GM19395 (cell line): Measurements from ENCODE around the gene NUDCD3.

ENCODE experiments used
- ATAC-seq: cut with Tn5 transposase; IDR thresholded peaks from one replicate; pipeline ENCODE4 v1.9.1; 2021; ENCODE audit warnings: mild to moderate bottlenecking, moderate library complexity; ENCODE audit not compliant: unreplicated experiment

Gene NUDCD3

DNA sequence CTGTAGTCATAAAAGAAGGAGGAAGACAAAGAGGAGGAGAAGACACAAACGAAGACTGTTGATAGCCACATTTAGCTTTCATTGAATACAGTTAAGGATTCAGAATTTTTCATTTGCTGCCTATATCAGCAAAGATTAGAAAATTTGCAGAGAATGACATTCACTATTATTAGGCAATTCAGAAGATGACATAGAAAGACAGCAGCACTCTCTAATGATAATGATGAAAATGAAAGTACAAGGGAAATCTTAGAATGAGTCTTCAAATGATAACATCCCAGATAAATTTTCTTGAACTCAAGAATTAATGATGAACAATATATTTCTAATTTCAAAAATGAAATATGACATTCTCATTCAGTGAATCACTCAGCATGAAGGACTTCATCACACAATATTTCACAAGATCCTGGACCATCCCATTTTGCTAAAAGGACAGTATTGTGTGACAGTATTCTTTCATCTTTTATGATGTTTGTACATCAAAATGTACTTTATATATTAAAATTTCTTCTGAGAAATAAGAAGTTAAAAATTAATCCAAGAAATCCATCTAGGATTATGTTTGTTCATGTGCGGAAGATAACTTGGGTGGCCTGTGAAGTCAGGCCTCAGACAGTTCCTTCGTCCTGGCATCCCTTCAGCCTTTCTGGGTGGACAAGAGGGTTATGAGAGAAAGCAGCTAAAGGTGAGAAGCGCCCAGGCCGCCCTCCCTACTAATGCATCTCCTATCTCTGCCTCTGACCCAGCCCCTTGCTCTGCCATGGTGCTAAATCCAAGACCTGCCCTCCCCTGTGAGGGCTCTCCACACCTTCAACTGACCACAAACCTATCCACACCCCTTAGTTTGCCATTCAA lies 117.7 kb downstream of the NUDCD3 start:
- no peak for ATAC-seq

GRCh38 chr7:44368885-44369284 lies 121.6 kb downstream of the NUDCD3 start:
- ATAC-seq: no peak

DNA sequence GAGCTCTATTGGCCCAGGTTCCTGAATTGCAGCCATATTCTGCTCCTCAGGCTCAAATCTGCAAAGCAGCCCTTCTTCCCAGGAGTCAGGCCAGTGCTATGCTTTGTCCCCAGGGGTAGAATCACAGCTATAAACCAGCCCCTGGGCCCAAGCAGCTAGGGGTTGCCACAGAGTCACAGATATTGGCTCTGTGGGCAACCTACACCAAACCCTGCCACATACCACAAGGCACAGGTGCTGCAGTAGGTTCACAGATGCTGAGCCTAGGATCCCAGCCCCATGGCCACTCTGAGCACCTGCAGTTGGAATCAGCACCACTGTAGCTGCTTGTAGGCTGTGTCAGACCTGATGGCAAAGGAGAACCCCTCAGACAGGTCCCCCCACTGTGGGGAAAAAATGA lies 122.0 kb downstream of the NUDCD3 start:
- no peak for ATAC-seq

GRCh38 chr7:44367475-44368043 lies 122.9 kb downstream of the NUDCD3 start:
- no peak for ATAC-seq

DNA sequence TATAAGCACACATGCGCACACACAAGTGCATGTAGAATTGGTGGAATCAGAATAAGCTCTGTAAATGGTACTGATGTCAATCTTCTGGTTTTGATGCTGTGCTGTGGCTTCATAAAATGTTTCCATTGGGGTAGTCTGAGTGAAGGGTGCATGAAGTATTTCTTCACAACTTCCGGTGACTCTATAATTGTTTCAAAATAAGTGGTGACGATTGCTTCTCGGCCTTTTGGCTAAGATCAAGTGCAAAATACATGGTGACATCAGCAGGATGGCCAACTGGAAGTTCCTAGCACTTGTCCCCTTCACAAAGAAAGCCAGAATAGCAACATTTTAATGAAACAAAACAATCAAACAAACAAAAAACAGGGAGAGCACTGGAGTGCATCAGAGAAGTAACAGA lies 123.5 kb downstream of the NUDCD3 start:
- ATAC-seq: no peak

DNA sequence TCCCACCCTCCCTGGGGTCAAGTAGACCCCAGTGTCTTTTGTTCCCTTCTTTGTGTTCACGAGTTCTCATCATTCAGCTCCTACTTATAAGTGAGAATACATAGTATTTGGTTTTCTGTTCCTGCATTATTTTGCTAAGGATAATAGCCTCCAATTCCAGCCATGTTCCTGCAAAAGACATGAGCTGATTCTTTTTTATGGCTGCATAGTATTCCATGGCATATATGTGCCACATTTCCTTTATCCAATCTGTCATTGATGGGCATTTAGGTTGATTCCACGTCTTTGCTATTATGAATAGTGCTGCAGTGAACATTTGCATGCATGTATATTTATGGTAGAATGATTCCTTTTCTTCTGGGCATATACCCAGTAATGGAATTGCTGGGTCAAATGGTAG lies 136.8 kb downstream of the NUDCD3 start:
- no peak for ATAC-seq

- ATAC-seq: no peak
These were observed 141.3 kb downstream of the NUDCD3 start for GRCh38 chr7:44348851-44349781.

- no peak for ATAC-seq
These were observed 142.2 kb downstream of the NUDCD3 start for GRCh38 chr7:44348300-44348699.

DNA sequence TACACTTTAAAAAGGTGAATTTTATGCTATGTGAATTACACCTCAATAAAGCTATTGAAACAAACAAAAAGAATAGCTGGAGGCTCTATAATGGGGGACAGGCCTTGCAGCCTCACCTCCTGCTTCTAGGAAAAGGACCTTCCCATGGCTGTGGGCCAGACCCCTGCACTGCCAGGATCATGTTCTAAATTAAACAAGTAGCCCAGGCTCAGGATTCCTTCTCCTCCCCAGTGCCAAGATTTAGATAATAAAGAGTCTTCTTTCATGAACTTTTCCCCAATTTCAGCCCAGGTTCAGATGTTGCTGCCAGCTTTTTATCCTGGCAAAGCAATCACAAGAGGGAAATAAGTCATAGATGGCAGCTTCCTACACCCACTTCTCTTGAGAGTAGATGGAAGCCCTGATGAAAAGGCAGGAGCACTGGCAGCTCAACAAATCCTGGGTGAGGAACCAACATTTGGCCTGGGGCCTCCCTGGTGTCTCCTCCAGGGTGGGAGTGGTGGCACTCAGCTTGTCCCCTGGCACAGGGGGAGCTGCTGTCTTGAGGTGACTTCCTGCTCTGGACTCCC lies 142.8 kb downstream of the NUDCD3 start:
- no peak for ATAC-seq

GRCh38 chr7:44346063-44346462 lies 144.4 kb downstream of the NUDCD3 start:
- ATAC-seq: no peak

DNA sequence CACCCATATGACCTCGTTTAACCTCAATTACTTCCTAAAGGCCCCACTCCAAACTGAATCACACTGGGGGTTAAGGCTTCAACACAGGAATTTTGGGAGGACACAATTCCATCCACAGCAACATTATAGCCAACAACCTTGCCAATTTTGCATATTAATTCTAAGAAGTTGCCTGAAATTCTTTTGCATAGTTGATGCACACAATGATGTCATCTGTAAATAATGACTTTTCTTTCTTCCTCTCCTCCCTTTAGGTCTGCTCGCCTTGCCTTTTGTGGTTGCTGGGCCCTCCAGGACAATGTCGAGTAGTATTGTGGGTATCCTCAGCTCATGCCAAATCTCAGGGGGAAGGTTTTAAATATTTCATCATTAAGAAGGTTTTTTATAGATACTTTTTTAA lies 149.1 kb downstream of the NUDCD3 start:
- no peak for ATAC-seq

- no peak for ATAC-seq
These were observed 151.9 kb downstream of the NUDCD3 start for GRCh38 chr7:44338600-44338999.

- no peak for ATAC-seq
These were observed 154.0 kb downstream of the NUDCD3 start for GRCh38 chr7:44336491-44336890.

GRCh38 chr7:44335184-44335583 lies 155.3 kb downstream of the NUDCD3 start:
- ATAC-seq: no peak

DNA sequence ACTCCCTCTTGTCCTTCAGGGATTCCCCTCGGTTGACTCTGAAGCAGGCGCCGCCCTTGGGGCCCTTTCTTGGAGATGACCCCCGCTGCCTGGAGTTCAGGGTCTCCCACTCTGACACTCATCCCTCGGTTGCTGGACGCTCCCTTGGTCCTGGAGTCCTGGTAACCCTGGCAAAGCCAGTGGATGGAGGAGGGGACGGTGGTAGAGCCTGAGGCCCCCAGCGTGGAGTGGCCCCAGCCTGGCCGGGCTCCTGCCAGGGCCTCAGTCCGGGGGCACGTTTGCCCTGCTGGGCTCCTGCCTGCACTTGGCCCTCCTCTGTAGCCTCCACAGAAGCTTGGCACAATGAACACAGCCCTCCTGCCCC lies 155.7 kb downstream of the NUDCD3 start:
- ATAC-seq: no peak

DNA sequence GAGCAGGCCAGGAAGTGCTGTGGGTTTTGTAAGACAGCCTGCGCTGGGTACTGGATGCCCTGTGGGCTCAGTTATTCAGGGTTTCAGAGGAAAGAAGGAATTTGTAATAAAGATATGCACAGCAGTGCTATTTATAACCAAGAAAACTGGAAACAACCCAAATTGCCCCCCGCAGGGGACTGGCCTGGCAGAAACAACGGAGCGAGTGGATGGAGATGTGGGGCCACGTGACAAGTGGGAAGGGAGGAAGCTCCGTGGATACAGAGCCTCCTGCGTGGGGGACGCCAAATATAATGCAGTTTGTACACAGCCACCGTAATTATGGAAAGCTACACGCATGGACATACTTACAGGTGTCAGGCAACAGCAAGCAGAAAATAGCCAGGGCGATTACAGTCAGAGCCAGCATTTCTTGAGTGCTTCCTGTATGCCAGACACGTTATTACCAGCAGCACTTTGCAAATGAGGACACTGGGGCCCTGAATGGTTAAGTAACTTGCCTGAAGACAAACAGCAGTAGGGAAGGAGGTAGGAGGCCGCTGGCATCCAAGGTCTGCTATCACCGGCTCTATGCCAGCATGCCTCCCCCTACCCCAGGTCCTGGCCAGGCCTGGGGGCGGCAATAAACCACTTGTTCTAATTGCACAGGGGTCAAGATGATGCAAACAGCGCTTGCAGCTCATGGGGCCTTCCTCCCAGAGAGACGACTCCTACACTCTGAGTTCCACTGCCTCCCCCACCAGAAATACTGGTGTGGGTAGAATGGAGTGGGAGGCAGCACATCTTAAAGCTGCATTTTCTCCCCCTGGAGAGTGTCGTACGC lies 156.3 kb downstream of the NUDCD3 start:
- no peak for ATAC-seq

- ATAC-seq: no peak
These were observed 158.8 kb downstream of the NUDCD3 start for GRCh38 chr7:44331682-44332081.

DNA sequence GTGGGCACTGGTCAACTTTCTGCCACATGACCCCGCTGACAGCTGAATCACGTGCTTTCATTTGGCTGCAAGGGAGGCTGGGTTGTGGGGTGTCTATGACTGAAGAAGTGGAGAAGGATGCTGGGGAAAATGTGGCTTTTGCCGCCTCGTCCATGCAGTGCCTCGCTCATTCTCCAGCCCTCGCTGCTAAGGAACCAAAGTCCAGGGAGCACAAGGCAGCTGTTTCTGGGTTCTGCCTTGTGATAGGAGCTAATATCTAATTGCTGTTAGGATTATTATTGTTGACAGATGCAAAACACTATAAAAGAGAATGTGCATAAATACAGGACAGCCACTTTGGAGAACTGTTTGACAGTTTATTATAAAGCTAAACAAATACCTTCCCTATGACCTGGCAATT lies 160.1 kb downstream of the NUDCD3 start:
- no peak for ATAC-seq

GRCh38 chr7:44329888-44330287 lies 160.6 kb downstream of the NUDCD3 start:
- ATAC-seq: no peak
